Measurements from ENCODE around the gene SNX8.

Gene SNX8

DNA sequence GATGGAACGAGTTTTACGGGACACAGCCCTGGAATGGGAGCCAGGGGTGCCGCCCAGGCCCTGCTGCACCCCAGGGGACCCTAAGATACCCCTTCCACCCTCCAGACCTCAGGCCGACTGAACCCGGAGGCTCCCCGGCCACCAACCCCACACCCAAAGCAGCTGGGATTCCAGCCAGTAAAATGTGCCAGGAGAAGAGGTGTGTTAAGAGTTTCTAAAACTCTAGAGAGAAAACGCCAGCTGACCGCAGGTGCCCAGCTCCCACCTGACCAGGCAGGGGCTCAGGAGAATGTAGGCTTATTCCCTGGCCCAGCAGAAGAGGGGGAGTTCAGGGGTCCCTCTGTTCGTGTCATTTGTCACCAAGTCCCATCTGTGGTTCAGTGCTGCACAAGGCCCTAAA, 54.8 kb downstream of the SNX8 start:
- Histone ChIP-seq H3K79me1 (ENCODE audit: low read length) (no peaks in the 10 kb centered on the region), H4K12ac (ENCODE audit: low read depth, low read length) (no peak overlapping the region), H3K4ac (ENCODE audit: low read depth, low read length) (no peak overlapping the region), H3K4me3 (ENCODE audit: low read depth, low read length) (no peak overlapping the region), H2BK5ac (ENCODE audit: low read depth, low read length, poor library complexity) (no peak overlapping the region), H4K8ac (ENCODE audit: low read depth, low read length) (no peak overlapping the region), H2AK5ac (ENCODE audit: low read length) (no peak overlapping the region), H3K4me2 (ENCODE audit: low read length) (no peak overlapping the region), H3K4me1 (ENCODE audit: control insufficient read depth in 1 of 2, insufficient read depth in 2 of 2, low read length in 2 of 2) (no peaks in the 10 kb centered on the region), H2AFZ (ENCODE audit: insufficient read depth, low read length, poor library complexity) (no peak overlapping the region), H3K23ac (ENCODE audit: low read length) (no peak overlapping the region), H2BK12ac (ENCODE audit: low read length) (no peak overlapping the region), H3K14ac (ENCODE audit: low read length) (no peak overlapping the region), H3K79me2 (ENCODE audit: control insufficient read depth, insufficient read depth, low read length, poor library complexity) (no peaks in the 10 kb centered on the region), H2BK120ac (ENCODE audit: insufficient read depth, low read length, poor library complexity) (no peak overlapping the region), H3K36me3 (ENCODE audit: control insufficient read depth in 1 of 2, insufficient read depth in 2 of 2, low read length in 2 of 2) (peaks cover 37 to 42% of the 10 kb centered on the region in 2 experiments), H3K18ac (ENCODE audit: low read length) (no peak overlapping the region), H3K9me3 (ENCODE audit: insufficient read depth, low read depth, low read length) (peaks cover 2% of the 10 kb centered on the region), H4K91ac (ENCODE audit: low read depth, low read length) (no peak overlapping the region), H3K9ac (ENCODE audit: low read length) (no peak overlapping the region), H3K27ac (ENCODE audit: low read depth, low read length) (no peak overlapping the region), H3K27me3 (ENCODE audit: insufficient read depth, low read length) (no peaks in the 10 kb centered on the region)
- DNase-seq = no peak
- no CpG with 5 or more reads among the region's 9 CpGs for WGBS (ENCODE audit: extremely low coverage, insufficient coverage, insufficient read length)

DNA sequence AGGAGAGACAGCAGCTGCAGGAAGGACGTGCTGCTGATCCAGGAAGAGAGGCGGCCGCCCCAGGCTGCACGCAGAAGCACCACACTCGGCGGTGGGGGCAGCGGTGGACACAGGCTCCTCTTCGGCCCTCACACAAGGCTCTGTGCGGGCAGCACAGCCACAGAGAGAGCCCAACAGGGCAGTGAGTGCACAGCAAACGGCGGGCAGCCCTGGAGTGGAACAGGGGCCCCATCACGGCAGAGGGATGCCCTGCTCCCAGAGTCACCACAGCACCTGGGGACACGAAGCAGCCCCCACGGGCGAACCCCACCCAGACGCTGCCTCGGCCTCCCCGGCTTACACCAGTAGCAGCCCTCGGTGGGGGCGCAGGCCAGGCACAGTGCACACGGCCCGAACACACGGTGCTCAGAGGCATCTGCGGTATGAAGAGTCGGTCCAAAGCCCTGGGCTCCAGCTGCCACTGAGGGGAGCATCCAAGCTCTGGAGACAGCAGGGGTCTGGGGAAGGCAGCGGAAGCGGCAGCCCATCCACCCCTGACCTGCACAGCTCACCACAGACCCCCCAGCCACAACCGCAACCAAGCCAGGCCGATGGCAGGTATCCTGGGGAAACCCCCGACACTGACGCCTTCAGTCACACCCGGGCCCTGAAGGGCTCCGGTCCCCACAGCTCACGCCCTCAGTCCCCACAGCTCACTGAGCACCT, 55.4 kb downstream of the SNX8 start:
- WGBS (ENCODE audit: extremely low coverage, insufficient coverage, insufficient read length) = no CpG with 5 or more reads among the region's 34 CpGs
- no peak overlapping the region for H3K18ac ChIP-seq (ENCODE audit: low read length)
- no peak overlapping the region for H3K4me3 ChIP-seq (ENCODE audit: low read depth, low read length)
- H3K79me2 ChIP-seq (ENCODE audit: control insufficient read depth, insufficient read depth, low read length, poor library complexity) = no peaks in the 10 kb centered on the region
- no peak overlapping the region for H2AFZ ChIP-seq (ENCODE audit: insufficient read depth, low read length, poor library complexity)
- no peaks in the 10 kb centered on the region for H3K9me3 ChIP-seq (ENCODE audit: insufficient read depth, low read depth, low read length)
- peaks cover 38% of the 10 kb centered on the region in 2 experiments for H3K36me3 ChIP-seq (ENCODE audit: control insufficient read depth in 1 of 2, insufficient read depth in 2 of 2, low read length in 2 of 2)
- no peak overlapping the region for H2BK12ac ChIP-seq (ENCODE audit: low read length)
- H3K4ac ChIP-seq (ENCODE audit: low read depth, low read length) = no peak overlapping the region
- H3K14ac ChIP-seq (ENCODE audit: low read length) = no peak overlapping the region
- H3K79me1 ChIP-seq (ENCODE audit: low read length) = no peaks in the 10 kb centered on the region
- H4K8ac ChIP-seq (ENCODE audit: low read depth, low read length) = no peak overlapping the region
- H2BK5ac ChIP-seq (ENCODE audit: low read depth, low read length, poor library complexity) = no peak overlapping the region
- H3K9ac ChIP-seq (ENCODE audit: low read length) = no peak overlapping the region
- H3K4me2 ChIP-seq (ENCODE audit: low read length) = no peak overlapping the region
- no peaks in the 10 kb centered on the region for H3K27me3 ChIP-seq (ENCODE audit: insufficient read depth, low read length)
- H4K12ac ChIP-seq (ENCODE audit: low read depth, low read length) = no peak overlapping the region
- H2BK120ac ChIP-seq (ENCODE audit: insufficient read depth, low read length, poor library complexity) = no peak overlapping the region
- H3K4me1 ChIP-seq (ENCODE audit: control insufficient read depth in 1 of 2, insufficient read depth in 2 of 2, low read length in 2 of 2) = no peaks in the 10 kb centered on the region
- no peak overlapping the region for H3K27ac ChIP-seq (ENCODE audit: low read depth, low read length)
- H4K91ac ChIP-seq (ENCODE audit: low read depth, low read length) = no peak overlapping the region
- DNase-seq = no peak
- no peak overlapping the region for H2AK5ac ChIP-seq (ENCODE audit: low read length)
- H3K23ac ChIP-seq (ENCODE audit: low read length) = no peak overlapping the region

DNA sequence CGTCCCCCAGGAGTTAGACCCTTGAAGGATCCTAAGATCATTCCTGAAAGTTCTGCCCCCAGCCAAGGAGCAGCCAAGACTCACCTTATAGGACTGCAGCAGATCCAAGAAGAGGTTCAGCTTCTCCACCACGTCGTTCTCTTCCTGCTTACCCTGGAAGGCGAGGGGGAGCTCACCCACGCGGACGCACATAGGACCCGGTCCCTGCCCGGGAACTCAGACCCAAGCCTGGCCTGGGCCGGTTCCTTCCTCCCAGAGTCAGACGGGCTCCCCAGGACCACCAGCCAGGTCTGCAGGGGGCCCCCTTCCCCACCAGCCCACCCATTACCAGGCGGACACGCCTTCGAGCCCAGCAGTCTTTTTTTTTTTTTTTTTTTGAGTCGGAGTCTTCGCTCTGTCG, 56.6 kb downstream of the SNX8 start:
- Histone ChIP-seq H3K79me2 (ENCODE audit: control insufficient read depth, insufficient read depth, low read length, poor library complexity) (no peaks in the 10 kb centered on the region), H3K27ac (ENCODE audit: low read depth, low read length) (no peak overlapping the region), H3K14ac (ENCODE audit: low read length) (no peak overlapping the region), H3K4me3 (ENCODE audit: low read depth, low read length) (no peak overlapping the region), H4K12ac (ENCODE audit: low read depth, low read length) (no peak overlapping the region), H3K36me3 (ENCODE audit: control insufficient read depth in 1 of 2, insufficient read depth in 2 of 2, low read length in 2 of 2) (peaks cover 32 to 38% of the 10 kb centered on the region in 2 experiments), H3K9me3 (ENCODE audit: insufficient read depth, low read depth, low read length) (no peaks in the 10 kb centered on the region), H3K4ac (ENCODE audit: low read depth, low read length) (no peak overlapping the region), H4K8ac (ENCODE audit: low read depth, low read length) (no peak overlapping the region), H3K79me1 (ENCODE audit: low read length) (no peaks in the 10 kb centered on the region), H2AK5ac (ENCODE audit: low read length) (no peak overlapping the region), H3K27me3 (ENCODE audit: insufficient read depth, low read length) (no peaks in the 10 kb centered on the region), H2AFZ (ENCODE audit: insufficient read depth, low read length, poor library complexity) (no peak overlapping the region), H2BK12ac (ENCODE audit: low read length) (no peak overlapping the region), H4K91ac (ENCODE audit: low read depth, low read length) (no peak overlapping the region), H2BK5ac (ENCODE audit: low read depth, low read length, poor library complexity) (no peak overlapping the region), H3K23ac (ENCODE audit: low read length) (no peak overlapping the region), H3K4me2 (ENCODE audit: low read length) (no peak overlapping the region), H2BK120ac (ENCODE audit: insufficient read depth, low read length, poor library complexity) (no peak overlapping the region), H3K9ac (ENCODE audit: low read length) (no peak overlapping the region), H3K4me1 (ENCODE audit: control insufficient read depth in 1 of 2, insufficient read depth in 2 of 2, low read length in 2 of 2) (no peaks in the 10 kb centered on the region), H3K18ac (ENCODE audit: low read length) (no peak overlapping the region)
- DNase-seq = no peak
- WGBS (ENCODE audit: extremely low coverage, insufficient coverage, insufficient read length) = no CpG with 5 or more reads among the region's 17 CpGs

DNA sequence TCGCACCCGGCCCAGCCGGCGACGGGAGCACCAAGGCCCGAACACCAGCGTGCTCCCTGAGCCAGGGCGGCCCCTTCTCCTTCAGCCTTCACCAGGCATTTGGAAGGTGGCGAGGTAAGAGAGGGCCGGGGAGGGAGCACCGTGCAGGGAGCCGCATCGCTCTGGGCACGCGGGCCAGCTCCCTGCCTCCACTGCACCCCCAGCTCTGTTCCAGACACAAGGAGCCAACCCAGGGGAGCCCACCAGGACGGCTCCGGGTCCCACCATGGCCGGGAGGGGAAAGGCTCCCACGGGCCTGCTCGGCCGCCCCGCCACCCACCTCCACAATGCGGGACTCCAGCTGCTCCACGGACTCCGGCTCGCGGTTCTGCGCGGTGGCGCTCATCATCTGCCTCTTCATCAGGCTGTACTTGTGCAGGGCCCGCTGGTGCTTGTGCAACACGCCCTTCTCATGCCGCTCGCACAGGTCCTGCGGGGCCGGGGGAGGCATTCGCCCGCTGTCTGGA, 57.1 kb downstream of the SNX8 start:
- Histone ChIP-seq H2BK120ac (ENCODE audit: insufficient read depth, low read length, poor library complexity) (no peak overlapping the region), H3K4me2 (ENCODE audit: low read length) (no peak overlapping the region), H3K9me3 (ENCODE audit: insufficient read depth, low read depth, low read length) (no peaks in the 10 kb centered on the region), H3K27me3 (ENCODE audit: insufficient read depth, low read length) (no peaks in the 10 kb centered on the region), H4K8ac (ENCODE audit: low read depth, low read length) (no peak overlapping the region), H2BK5ac (ENCODE audit: low read depth, low read length, poor library complexity) (no peak overlapping the region), H3K14ac (ENCODE audit: low read length) (no peak overlapping the region), H2BK12ac (ENCODE audit: low read length) (no peak overlapping the region), H3K9ac (ENCODE audit: low read length) (no peak overlapping the region), H4K12ac (ENCODE audit: low read depth, low read length) (no peak overlapping the region), H3K18ac (ENCODE audit: low read length) (no peak overlapping the region), H3K79me2 (ENCODE audit: control insufficient read depth, insufficient read depth, low read length, poor library complexity) (no peaks in the 10 kb centered on the region), H4K91ac (ENCODE audit: low read depth, low read length) (no peak overlapping the region), H3K23ac (ENCODE audit: low read length) (no peak overlapping the region), H3K27ac (ENCODE audit: low read depth, low read length) (no peak overlapping the region), H3K4me3 (ENCODE audit: low read depth, low read length) (no peak overlapping the region), H2AFZ (ENCODE audit: insufficient read depth, low read length, poor library complexity) (no peak overlapping the region), H3K36me3 (ENCODE audit: control insufficient read depth in 1 of 2, insufficient read depth in 2 of 2, low read length in 2 of 2) (peaks cover 32 to 38% of the 10 kb centered on the region in 2 experiments), H3K4ac (ENCODE audit: low read depth, low read length) (no peak overlapping the region), H3K4me1 (ENCODE audit: control insufficient read depth in 1 of 2, insufficient read depth in 2 of 2, low read length in 2 of 2) (no peaks in the 10 kb centered on the region), H3K79me1 (ENCODE audit: low read length) (peaks cover 2% of the 10 kb centered on the region), H2AK5ac (ENCODE audit: low read length) (no peak overlapping the region)
- DNase-seq = no peak
- no CpG with 5 or more reads among the region's 38 CpGs for WGBS (ENCODE audit: extremely low coverage, insufficient coverage, insufficient read length)

Data from trophoblast cell (in vitro differentiated cells and primary cell).